NAMALWA (cell line): ENCODE data around the gene SLC45A1.

Source experiments
- DNase-seq: peaks from one replicate; pipeline ENCODE4 v3.0.0-alpha.2; 2015; ENCODE audit warnings: low spot score

SLC45A1 gene

DNA sequence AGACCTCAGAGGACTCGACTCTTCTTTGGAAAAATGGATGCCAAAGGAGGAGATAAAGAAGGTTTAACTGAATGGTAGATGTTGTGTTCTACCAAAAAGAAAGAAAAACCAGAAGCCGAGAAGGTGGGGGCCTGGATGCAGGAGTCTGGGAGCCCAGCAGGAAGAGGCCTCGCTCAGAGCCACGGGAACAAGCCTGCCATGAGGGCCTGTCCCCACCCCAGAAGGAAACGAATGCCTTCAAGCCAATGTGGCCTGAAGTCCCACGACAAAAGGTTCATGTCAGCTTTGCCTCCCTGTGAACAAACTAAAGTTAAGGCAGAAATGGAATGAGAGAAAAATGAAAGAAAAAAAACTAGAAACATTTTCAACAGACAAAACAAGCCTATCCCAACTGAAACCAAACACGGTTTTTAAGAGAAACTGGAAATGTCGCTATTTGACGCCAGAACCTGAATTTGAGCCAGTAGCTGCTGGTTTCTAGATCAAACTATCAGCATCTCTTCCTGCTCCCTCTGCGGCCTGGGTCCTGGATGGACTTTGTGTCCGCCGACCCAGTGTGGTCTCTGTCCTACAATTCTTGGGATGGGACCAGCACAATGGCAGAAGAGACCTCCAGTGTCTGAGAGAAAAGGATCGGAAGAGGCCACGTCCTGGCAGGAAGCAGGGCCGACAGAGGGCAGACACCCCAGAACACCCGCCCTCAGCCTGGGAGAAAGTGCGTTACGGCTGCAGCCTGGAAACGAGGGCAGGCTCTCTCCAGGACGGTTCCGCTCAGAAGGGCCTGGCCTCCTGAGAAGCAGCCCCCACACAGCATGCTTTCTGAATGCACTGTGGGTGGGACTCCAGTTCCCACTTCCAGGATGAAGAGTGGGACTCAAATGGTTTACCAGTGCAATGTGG lies 35.2 kb downstream of the SLC45A1 start:
- DNase-seq: no peak

DNA sequence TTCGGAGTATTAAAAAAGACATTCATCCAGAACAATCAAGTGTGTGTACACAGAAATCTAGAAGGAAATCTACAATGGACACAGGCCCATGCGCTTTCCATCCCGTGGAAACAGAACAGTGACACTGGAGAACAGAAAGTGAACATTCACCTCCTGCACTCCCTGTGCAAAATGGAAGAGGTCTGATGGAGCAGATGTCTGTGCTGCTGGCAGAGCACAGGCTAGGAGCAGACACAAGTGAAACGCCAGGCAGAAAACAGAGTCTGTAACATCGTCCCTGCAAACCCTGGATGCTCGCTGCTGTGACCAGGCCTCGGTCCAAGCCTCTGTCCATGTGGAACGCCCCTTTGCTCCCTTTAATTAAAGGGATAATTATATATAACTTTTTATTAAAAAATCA lies 36.1 kb downstream of the SLC45A1 start:
- no peak for DNase-seq

DNA sequence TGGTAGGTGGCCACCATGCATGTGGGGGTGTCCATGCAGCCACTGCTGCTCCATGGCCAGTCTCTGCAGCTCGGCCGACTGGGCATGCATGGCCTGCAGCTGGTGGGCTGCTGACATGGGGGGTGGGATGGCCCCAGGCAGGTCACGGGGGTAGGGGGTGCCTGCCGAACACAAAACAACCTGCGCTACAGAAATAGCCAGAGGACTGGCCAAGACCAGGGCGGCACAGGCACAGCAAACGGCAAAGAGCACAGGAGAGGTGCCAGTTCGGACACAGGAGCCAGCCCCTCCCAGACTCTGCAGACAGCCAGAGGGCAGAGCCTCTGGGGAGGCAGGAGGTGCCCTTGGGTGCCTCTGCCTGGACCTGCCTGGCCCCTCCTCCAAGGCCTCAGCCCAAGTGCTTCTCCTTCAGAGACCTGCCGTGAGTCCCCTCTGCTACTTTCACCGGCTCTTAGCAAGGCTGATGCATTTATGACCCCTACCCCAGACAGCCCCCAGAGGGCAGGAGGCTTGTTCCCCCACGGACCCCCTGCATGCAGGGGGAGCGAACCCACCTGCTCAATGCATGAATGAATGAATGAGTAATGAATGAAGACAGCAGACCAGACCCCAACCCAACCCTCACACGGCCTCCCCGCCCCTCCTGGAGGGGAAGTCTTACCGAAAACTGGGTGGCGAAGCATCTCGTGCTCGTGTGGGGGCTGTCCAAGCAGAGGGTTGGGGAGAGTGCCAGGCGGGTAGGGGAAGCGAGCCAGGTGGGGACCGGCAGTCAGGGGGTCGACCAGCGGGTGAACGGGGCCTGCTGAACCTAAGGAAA lies 37.7 kb downstream of the SLC45A1 start:
- DNase-seq: no peak

DNA sequence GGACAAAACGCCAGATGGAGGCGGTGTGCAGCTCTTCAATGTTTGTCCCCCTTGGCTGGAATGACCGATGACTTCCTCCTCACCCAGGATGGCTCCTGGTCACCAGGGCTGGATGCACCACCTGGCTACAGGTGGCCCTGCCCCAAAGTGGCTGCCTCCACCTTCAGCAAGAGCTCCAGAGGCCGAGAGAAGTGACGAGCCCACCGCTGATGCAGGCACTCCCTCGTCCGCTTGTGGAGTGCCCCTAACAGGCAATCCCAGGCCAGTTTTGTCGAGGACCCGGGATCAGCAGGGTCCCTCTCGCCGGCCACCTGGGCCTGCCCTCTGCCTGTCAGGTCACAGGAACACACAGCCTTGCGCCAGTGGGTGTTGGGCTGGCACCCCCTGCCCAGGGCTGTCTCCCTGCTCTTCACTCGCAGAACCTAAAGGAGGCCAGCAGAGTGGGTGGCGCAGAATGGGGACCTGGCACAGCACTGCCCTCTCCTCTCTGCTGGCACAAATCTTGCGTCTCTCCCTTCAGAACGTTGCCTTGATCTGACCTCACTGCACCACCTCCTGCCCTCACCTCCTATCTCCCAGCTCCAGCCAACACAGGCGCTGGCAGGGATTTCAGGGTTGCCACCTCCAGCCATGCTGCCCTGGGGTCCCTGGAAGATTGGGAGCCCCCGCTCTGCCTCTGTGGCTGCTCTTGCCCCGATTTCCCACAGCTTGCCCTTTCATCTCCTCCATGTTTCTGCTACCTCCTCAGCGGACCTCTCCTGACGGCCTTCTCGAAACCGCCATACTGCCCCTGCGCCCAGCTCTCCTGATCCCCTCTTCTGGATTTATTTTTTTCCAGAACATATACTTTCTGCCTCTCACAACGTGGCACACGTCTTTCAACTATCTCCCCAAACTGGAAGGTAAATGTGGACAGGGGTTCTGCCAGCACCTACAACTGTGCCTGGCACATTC lies 38.6 kb downstream of the SLC45A1 start:
- DNase-seq: no peak

DNA sequence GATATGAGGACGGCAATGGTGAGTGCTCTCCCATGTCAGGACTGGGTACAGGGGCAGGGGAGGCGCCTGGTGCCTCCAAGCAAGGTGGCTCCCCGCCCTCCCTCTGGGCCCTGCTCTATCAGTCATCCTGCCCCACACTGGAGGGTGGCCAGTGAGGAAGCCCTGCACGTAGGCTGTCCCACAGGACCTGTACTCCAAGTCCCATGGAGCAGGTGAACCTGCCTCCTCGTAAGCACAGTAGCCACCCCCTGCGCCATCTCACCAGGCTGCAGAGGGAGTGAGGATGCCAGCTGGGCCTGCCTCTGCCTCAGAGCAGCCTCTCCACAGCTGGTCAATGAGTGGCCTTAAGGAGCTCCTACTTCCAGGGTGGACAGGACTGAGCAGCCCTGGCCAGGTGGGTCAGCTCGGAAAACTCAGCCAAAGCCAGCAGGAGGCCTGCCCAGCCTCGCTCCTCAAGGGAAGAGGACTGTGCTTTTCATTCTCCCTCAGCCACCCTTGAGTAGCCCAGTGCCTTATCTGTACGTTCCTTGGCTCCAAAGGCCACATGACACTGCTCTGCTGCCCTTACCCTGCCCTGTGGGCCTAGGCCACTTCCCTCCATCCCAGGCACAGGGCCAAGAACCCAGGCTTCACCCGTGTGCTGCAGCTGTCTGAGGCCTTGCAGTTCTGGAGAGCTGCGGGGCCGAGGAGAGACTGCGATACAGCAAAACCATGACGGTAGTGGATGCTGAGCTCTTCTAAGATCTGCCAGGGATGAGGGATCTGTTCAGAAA lies 39.6 kb downstream of the SLC45A1 start:
- DNase-seq: no peak

DNA sequence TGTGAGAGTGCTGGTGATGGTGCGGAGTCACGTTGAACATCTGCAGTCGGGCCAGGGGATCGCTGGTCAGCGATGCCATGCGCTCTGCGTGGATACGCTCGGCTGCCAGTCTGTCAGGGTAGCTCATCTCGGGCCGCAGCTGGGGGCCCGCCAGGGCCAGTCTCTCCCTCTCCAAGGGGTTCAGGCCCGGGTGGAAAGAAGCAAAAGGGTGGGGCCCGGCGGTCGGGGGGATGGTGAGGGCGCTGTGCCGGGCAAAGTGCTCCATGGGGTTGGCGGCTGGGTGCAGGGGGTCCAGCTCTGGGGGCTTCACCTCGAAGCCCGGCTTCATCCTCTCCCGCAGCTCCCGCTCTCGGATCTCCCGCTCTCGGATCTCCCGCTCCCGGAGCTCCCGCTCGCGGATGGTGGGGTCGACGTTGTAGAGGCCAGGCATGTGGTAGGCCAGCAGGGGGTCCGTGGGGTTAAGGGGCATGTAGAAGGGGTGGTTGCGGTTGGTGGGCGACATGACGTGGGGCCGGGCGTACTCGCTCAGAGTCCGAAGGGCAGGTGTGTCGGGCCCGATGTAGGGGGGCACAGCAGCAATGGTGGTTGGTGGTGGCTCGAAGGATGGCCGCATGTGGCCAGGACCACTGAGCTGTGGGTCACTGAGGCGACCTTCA lies 40.5 kb downstream of the SLC45A1 start:
- DNase-seq: no peak

DNA sequence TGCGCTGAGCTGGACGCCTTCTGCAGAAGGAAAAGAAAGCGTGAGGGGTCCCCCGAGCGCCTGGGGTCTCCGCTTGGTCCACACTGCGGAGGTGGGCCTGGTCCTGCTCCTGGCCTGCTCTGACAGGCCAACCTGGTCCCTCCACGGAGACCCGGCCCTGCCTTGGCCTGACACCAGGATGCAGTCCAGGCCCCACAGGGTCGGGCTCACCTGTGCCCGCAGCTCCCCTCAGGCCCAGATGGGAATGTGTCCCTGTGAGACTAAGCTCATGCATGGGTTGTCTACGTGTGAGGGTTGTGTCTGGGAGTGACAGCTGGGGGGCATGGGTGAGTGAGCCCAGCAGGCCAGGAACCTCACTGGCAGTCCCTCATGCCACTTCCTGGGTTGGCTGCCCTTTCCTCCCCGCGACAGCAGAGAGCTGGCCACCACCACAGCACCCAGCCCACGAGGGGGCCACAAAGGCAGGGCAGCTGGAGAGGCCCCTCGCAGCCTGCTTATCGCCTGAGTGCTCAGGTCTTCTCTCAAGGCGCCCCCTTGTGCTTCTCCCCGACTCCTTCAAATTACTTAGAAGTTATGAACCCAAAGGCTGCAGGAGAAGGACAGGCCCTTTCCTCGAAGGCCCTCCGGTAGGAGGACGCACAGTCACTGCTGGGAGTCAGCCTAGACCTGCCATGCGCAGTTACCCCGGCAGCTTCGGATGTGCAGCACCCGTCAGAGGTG lies 41.1 kb downstream of the SLC45A1 start:
- no peak for DNase-seq

DNA sequence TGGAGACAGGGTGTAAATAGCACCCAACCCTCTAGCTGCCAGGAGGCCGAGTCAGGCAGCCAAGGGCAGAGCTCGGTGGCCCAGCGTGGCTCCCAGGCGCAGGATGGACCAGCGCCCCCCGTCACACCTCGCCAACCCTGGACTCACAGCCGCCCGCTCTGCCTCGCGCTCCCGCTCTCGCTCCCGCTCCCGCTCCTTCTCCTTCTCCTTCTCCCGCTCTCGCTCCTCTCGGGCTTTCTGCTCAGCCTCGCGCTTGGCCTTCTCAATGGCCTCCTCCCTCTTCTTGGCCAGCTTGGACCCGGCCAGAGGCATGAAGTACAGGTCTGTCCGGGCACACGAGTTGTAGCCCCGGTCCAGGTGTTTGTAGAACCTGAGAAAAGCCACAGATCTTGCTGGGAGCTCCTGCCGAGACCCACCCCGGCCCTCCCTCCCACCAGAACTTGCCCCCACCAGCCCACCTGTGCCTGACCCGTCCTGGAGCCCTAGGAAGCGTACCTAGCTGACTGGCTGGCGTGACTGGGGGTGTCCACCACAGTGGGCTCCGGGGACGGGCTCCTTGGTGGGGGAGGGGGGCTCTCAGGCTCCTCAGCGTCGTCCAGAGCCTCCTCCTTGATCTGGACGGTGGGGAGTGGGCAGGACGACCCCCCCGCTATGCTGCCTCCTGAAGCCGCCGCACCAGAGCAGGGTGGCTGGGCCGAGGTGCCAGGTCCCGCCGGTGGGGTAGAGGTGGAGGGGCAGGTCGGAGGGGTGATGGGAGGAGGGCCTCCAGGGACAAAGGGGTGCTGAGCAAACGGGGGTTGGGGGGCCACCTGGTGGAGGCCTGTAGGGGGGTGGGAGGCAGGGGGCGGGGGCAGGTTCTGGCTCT lies 41.9 kb downstream of the SLC45A1 start:
- DNase-seq: no peak

DNA sequence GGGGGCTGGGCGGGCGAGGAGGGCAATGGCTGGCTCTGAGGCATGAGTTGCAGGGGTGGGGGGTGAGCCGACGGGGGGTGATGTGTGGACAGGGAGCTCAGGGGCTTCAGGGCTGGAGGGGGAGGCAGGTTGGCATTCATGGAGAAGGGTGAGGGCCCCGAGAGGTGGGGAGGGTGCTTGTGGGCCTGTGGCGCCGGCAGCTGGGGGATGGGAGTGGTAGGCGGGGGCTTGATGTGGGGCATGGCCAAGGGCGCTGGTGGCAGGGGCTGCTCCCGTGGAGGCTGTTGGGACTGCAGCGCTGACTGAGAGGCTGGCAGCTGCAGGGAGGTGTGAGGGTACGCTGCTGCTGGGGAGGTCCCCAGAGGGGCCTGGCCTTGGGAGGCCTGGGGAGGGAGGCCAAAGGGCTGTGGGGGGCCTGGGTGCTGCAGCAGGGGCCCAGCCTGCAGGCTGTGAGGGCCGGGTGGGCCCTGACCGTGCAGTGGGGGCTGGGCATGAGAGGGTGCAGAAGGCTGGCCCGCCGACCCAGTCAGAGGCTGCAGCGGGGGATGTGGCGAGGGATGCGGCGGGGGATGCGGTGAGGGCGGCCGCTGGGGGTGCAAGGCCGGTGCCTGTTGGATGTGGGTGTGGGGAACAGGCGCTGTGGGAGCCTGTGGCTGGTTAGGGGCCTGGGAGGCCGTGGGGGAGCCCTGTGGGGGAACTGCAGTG lies 42.7 kb downstream of the SLC45A1 start:
- no peak for DNase-seq

DNA sequence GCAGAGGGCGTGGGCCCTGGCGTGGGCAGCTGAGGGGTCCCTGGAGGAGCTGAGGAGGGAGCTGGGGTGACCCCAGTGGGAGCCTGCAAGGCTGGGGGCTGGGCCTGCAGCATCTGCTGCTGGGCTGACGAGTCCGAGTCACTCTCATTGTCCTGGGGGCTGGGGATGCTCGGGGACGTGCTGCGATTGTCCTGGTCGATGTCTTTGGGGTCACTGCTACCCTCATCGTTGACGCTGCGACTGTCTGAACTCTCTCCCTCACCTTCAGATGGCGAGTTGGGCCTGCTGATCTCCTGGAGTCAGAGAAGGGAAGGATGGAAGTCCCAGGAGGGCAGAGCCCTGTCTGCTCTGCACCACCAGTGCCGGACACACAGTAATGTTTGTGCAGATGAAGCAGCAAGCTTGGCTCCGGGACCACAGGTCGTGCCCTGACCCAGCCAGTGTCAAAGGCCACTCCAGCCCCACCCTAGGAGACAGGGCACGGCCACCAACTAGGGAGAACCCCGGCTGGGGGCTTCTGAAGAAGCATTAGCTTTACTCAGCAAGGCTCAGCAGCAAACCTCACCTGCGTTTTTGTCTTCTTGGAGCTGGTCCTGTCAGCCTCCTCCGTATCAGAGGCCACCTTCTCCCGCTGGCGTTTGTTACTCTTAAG lies 43.4 kb downstream of the SLC45A1 start:
- DNase-seq: no peak

DNA sequence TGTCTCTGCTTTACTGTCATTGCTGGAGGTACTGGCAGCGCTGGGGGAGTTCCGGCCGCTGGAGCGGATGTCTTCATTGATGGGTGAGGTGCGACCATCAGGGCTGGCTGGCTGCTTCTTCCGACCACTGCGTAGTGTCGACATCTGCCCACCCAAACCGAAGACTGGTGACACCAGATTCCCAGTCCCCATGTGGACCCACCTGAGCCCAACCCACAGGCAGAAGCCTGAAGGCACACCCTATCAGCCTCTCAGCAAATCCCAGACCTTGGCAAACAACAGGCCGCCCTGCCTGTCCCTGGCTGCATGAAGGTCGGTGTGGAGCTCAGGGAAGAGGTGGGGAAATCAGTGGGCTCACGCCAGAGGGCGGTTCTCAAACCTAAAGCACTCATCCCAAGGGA lies 44.8 kb downstream of the SLC45A1 start:
- DNase-seq: no peak

DNA sequence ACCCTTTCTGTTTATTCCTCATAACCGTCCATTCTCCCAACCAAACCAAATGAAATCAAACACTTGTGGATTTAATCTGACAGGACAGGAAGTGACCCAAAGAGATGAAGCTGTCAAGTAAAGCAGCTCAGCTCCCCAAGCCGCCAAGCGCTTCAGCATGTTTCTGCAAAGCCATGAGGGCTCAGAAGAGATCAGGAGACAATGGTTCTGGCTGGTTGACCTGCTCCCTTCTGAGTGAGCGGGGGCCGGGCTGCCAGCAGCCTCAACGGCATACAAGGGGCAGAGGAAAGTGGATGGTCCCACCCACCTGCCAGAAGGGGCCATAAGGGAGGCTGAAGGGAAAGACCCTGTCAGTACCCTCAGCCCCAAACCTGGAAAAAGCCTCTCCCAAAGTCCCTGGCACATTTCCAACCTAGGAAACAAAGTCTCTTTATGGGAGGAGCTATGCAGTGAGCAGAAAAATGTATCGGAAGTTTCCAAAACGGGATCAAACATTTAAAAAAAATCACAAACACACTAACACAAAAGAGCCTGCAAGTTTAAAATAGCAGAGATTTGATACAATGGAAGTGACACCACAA lies 45.4 kb downstream of the SLC45A1 start:
- DNase-seq: no peak

DNA sequence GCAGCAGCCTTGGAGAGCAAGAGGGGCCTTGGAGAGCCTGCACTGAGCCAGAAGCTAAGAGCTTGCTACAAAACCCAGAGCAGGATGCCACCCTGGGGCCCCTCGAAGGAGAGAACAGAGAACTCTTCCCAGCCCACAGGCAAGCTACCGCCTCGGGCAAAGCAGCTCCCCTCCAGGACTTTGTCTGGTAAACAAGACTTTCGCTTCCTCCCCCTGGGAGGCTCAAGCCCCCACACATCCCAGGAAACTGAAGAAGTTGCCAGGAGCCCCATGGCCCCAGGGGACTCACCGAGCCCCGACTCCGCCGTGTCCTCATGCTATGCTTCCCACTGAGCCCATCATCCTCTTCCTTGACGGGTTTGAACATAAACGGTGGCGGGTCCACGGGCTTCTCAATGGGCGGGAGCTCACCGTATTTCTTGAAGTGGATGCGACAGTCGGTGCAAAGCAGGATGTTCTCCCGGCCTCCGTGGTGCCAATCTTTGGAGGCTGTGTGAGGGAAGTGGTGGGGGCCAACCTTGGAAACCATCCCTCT lies 45.9 kb downstream of the SLC45A1 start:
- DNase-seq: no peak

DNA sequence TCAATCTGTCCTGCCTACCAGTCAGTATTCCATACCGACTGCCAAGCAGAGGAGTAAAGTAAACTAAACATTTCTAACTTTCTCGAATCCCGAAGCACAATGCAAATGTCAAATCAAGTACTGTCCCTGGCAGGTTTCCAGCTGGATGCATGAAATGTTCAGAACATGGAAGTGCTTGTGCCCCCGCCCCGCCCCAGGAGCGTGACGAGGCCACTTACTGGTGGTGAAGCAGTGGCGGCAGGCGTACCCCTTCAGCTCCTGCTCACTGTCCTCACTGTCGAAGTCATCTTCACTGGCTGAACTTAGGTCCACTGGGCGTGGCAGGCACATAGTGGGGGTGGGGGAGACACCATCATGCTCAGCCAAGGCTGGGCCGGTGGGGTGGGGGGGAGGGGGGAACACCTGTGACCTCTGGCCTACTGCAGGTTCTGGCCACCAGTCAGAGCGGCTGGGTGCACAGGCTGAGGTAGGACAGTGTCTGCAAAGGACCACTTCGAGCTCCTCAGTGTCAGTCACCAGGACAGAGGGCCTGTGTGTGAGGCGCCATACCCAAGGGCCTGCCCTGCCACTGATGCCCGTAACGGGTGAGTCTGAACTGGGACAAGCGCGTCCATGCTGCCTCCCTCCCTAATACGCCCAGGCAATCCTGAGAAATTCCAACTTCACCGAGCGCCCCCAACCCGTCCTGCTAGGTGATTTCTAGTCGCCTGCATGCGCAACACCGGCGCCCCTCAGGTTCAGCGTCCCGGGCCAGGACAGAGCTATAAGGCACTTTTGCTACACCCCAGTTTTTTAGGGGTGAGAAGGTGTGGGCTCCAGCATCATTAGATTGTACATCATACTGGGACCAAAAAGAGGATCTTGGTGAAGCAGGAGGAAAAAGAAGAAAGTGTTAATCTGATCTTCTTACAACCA lies 46.9 kb downstream of the SLC45A1 start:
- DNase-seq: no peak

DNA sequence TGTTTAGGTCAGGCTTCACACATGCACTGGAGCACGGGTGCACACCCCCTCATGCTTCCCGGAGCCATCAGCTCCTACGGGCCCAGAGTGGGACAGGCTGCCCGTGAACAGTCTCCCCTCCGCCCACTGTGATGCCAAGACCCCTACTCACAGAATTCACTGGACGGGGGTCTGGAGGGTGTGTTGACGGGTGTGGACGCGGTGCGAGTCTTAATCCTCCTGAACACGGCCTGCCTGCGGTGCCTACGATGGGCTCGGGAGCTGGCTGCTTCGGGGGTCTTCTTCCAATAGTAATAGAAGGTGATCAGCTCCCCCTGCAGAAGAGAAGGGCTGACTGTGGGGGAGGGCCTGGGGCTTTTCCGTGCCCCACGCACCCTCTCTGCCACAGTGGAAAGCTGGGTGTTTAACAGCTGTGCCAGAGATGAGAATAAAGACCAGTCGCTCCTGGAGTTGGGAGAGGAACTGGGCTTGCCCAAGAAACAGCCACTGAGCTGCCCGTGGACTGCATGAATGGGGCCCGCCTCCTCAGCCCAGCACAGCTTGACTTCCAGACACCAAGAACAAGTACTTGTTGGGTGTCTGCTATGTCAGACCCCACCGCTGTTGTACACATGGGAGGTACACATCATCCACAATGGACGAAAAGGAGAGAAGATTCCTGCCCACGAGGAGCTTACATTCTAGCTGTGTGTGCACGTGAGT lies 47.9 kb downstream of the SLC45A1 start:
- no peak for DNase-seq
